Measurements from ENCODE around the gene FBXO11.
"Not testable (repeated sequence)": the region's sequence is repeated elsewhere in the genome, so short reads cannot be mapped to it uniquely, and the experiment has no call there.

Gene FBXO11

GRCh38 chr2:47905386-47906156 is 727 bp downstream of the FBXO11 start:
- H3K4me3 ChIP-seq (replicated peaks; ENCODE audit: low read depth, low read length), result peak overlapping the region; percentile 90
- DNase-seq (ENCODE audit: extremely low read depth, low read depth), result no peak
- TF ChIP-seq CTCF (IDR thresholded peaks at IDR 0.05; ENCODE audit: low read depth, low read length, missing control alignments), result no peak

GRCh38 chr2:47903781-47904490 is 2.4 kb downstream of the FBXO11 start:
- DNase-seq (ENCODE audit: extremely low read depth, low read depth), result no peak
- no peak for TF ChIP-seq CTCF (IDR thresholded peaks at IDR 0.05; ENCODE audit: low read depth, low read length, missing control alignments)
- H3K4me3 ChIP-seq (replicated peaks; ENCODE audit: low read depth, low read length), result peak overlapping the region; percentile 90

GRCh38 chr2:47901892-47902291 is 4.4 kb downstream of the FBXO11 start:
- DNase-seq (ENCODE audit: extremely low read depth, low read depth); H3K4me3 ChIP-seq (replicated peaks; ENCODE audit: low read depth, low read length): not testable (repeated sequence)

GRCh38 chr2:47900857-47901256 is 5.4 kb downstream of the FBXO11 start:
- no peak overlapping the region for H3K4me3 ChIP-seq (replicated peaks; ENCODE audit: low read depth, low read length)
- no peak for TF ChIP-seq CTCF (IDR thresholded peaks at IDR 0.05; ENCODE audit: low read depth, low read length, missing control alignments)
- DNase-seq (ENCODE audit: extremely low read depth, low read depth), result no peak

GRCh38 chr2:47899915-47900816 is 6.1 kb downstream of the FBXO11 start:
- no peak for TF ChIP-seq CTCF (IDR thresholded peaks at IDR 0.05; ENCODE audit: low read depth, low read length, missing control alignments)
- H3K4me3 ChIP-seq (replicated peaks; ENCODE audit: low read depth, low read length), result no peak overlapping the region
- DNase-seq (ENCODE audit: extremely low read depth, low read depth), result no peak

GRCh38 chr2:47897883-47898731 is 8.2 kb downstream of the FBXO11 start:
- no peak for TF ChIP-seq CTCF (IDR thresholded peaks at IDR 0.05; ENCODE audit: low read depth, low read length, missing control alignments)
- DNase-seq (ENCODE audit: extremely low read depth, low read depth), result no peak
- H3K4me3 ChIP-seq (replicated peaks; ENCODE audit: low read depth, low read length), result no peak overlapping the region

- not testable (repeated sequence) for H3K4me3 ChIP-seq (replicated peaks; ENCODE audit: low read depth, low read length); DNase-seq (ENCODE audit: extremely low read depth, low read depth)
Measured at GRCh38 chr2:47897191-47897882, 9.0 kb downstream of the FBXO11 start.
